HL-60/S4 (cell line): ENCODE data around the gene SLC36A3.
"Not testable (repeated sequence)": the region's sequence is repeated elsewhere in the genome, so short reads cannot be mapped to it uniquely, and the experiment has no call there.

Experiments used
- in situ Hi-C: fragments of 300-500 bp; cut with MboI; formaldehyde crosslinking; loops from 2 replicates; pipeline ENCODE4 v1.14.3; 2022; ENCODE audit warnings: low sequenced_read_pairs

SLC36A3 gene

GRCh38 chr5:151309266-151309665 lies 5.7 kb upstream of the SLC36A3 start:
- in situ Hi-C loops, result not testable (repeated sequence)

GRCh38 chr5:151298063-151298855 lies 5.3 kb downstream of the SLC36A3 start:
- in situ Hi-C loops, result no loop called here

GRCh38 chr5:151296974-151297373 lies 6.6 kb downstream of the SLC36A3 start:
- in situ Hi-C loops, result no loop called here

- in situ Hi-C loops, result no loop called here
Observed at GRCh38 chr5:151296478-151296830, 7.1 kb downstream of the SLC36A3 start.

GRCh38 chr5:151295791-151296477 lies 7.6 kb downstream of the SLC36A3 start:
- in situ Hi-C loops, result no loop called here

- in situ Hi-C loops, result no loop called here
Observed at GRCh38 chr5:151295138-151295537, 8.4 kb downstream of the SLC36A3 start.

GRCh38 chr5:151293624-151294023 lies 9.9 kb downstream of the SLC36A3 start:
- in situ Hi-C loops, result no loop called here

- in situ Hi-C loops, result no loop called here
Observed at GRCh38 chr5:151288180-151288579, 15.4 kb downstream of the SLC36A3 start.

- in situ Hi-C loops, result no loop called here
Observed at GRCh38 chr5:151286246-151286645, 17.3 kb downstream of the SLC36A3 start.

GRCh38 chr5:151285683-151286082 lies 17.9 kb downstream of the SLC36A3 start:
- in situ Hi-C loops, result no loop called here

GRCh38 chr5:151284392-151284967 lies 19.1 kb downstream of the SLC36A3 start:
- in situ Hi-C loops, result no loop called here

GRCh38 chr5:151283120-151283825 lies 20.3 kb downstream of the SLC36A3 start:
- in situ Hi-C loops, result no loop called here

- in situ Hi-C loops, result no loop called here
Observed at GRCh38 chr5:151281001-151281639, 22.4 kb downstream of the SLC36A3 start.

GRCh38 chr5:151280443-151280842 lies 23.1 kb downstream of the SLC36A3 start:
- in situ Hi-C loops, result no loop called here

- in situ Hi-C loops, result no loop called here
Observed at GRCh38 chr5:151278845-151279244, 24.7 kb downstream of the SLC36A3 start.

GRCh38 chr5:151275803-151276202 lies 27.8 kb downstream of the SLC36A3 start:
- in situ Hi-C loops, result no loop called here

- in situ Hi-C loops, result no loop called here
Observed at GRCh38 chr5:151274666-151275065, 28.9 kb downstream of the SLC36A3 start.

GRCh38 chr5:151271336-151271735 lies 32.2 kb downstream of the SLC36A3 start:
- in situ Hi-C loops, result no loop called here

- in situ Hi-C loops, result no loop called here
Observed at GRCh38 chr5:151270599-151270998, 33.0 kb downstream of the SLC36A3 start.

- in situ Hi-C loops, result no loop called here
Observed at GRCh38 chr5:151267491-151268260, 35.9 kb downstream of the SLC36A3 start.
